Measurements from ENCODE around the gene ZNF319.
A peak's percentile ranks its signal among the peaks of the same experiment; 100 is the strongest.

Gene ZNF319

DNA sequence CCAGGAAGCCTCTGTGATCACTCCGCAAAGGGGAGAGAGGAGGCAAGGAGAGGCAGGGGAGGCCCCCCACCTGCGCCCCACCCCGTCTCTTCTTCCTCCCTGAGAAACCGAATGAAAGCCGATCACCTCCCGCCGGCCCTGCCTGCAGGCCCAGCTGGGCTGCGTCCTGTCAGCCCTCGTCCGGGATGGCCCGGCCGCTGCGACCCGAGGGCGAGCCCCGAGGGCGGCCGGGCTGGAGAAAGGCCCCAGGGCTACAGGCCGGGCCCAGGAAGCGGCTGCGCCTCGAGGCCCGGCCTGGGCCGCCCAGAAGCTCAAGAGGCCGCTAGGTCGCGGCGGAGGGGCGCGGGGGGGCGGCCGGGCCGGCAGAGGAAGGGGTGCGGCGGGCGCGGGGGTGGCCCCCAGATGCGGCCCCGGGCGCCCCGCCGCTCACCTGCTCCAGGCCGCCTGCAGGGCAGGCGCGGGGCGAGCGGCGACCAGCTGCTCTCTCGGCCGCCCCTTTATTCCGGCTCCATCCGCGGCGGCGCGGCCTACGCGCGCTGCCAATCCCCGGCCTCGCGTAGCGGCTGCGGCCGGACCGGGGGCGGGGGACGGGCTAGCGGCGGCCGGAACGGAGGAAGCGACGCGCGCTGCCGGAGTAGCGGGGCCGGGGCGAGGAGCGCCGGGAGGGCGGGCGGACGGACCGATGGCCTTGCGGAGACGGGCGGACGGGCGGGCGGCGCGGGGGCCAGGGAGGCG, at the start of gene ZNF319:
Gene ZNF319, minus strand, starts transcription at position 702 of the 735 bp plus-strand sequence. CDS start 2,407 bp downstream, outside the sequence.
- H4K20me1 ChIP-seq (ENCODE audit: insufficient read depth) = no peaks in the 10 kb centered on the region
- H3K4me1 ChIP-seq (ENCODE audit: low read depth, poor library complexity, severe bottlenecking) = peaks cover 22% of the 10 kb centered on the region
- TF ChIP-seq, protein P1, sequence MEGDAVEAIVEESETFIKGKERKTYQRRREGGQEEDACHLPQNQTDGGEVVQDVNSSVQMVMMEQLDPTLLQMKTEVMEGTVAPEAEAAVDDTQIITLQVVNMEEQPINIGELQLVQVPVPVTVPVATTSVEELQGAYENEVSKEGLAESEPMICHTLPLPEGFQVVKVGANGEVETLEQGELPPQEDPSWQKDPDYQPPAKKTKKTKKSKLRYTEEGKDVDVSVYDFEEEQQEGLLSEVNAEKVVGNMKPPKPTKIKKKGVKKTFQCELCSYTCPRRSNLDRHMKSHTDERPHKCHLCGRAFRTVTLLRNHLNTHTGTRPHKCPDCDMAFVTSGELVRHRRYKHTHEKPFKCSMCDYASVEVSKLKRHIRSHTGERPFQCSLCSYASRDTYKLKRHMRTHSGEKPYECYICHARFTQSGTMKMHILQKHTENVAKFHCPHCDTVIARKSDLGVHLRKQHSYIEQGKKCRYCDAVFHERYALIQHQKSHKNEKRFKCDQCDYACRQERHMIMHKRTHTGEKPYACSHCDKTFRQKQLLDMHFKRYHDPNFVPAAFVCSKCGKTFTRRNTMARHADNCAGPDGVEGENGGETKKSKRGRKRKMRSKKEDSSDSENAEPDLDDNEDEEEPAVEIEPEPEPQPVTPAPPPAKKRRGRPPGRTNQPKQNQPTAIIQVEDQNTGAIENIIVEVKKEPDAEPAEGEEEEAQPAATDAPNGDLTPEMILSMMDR (conservative IDR thresholded peaks at IDR 0.05; ENCODE audit: low read depth, low read length) = no peak
- peak within 1 kb of the TSS; percentile 91 for H3K4me2 ChIP-seq
- peak within 1 kb of the TSS; percentile 94 for H2AFZ ChIP-seq (ENCODE audit: low read depth)
- H3K27ac ChIP-seq = peak within 1 kb of the TSS; percentile 75
- H3K4me3 ChIP-seq (IDR thresholded peaks at IDR 0.05; ENCODE audit: insufficient read depth, low read depth, low read length) = no peak within 1 kb of the TSS
- no peaks in the 10 kb centered on the region for H3K79me2 ChIP-seq (ENCODE audit: insufficient read depth, low read depth)
- H3K9ac ChIP-seq = peak within 1 kb of the TSS; percentile 69
- no peaks in the 10 kb centered on the region for H3K36me3 ChIP-seq (ENCODE audit: insufficient read depth)
- no peaks in the 10 kb centered on the region for H3K27me3 ChIP-seq (ENCODE audit: insufficient read depth, low read depth)

DNA sequence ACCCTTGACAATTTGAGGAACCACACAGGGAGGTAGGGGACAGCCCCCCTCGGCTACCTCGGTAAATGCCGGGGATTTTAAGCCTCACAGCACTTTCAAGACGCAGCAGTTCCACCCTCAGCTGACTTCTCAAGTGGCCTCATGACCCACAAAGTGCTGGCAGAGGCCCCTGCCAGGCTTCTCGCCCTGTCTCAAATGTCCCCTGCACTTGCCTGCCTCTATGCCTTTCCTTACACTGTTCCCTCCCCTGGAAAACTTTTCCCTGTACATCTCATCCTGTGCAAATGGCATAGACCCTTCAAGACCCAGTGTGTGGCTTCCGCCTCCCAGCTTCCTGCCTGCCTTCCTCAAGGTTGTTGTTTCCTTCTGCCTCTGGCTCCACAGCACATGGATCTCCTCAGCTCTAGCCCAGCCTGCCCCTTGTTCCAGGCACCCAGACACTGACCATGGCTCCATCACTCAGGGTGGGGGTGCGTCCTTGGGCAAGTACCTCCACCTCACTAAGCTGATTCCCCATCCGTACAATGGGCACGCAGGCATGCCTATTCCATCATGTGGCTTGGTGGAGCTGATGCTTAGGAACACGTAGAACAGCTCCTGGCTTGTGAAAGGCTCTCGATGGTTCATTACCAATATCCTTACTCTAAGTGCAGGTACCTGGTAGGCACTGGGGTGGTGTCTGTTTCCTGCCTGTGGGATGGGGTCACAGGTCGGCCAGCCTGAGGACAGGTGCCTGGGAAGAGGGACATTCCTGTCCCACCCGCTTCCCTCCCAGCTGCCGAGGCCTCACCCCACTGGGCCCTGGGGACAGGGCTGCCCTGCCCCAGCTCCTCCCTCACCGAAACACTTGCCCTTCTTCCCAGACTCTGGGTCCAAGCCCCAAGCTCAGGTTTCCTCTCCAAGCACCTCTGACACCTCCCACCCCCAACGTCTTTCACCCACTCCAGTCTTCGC, 49.0 kb upstream of the ZNF319 start:
- no peaks in the 10 kb centered on the region for H3K27me3 ChIP-seq (ENCODE audit: insufficient read depth, low read depth)
- H2AFZ ChIP-seq (ENCODE audit: low read depth) = no peak overlapping the region
- H4K20me1 ChIP-seq (ENCODE audit: insufficient read depth) = no peaks in the 10 kb centered on the region
- H3K9ac ChIP-seq = no peak overlapping the region
- H3K79me2 ChIP-seq (ENCODE audit: insufficient read depth, low read depth) = no peaks in the 10 kb centered on the region
- H3K4me1 ChIP-seq (ENCODE audit: low read depth, poor library complexity, severe bottlenecking) = no peaks in the 10 kb centered on the region
- H3K4me2 ChIP-seq = no peak overlapping the region
- no peak overlapping the region for H3K4me3 ChIP-seq (IDR thresholded peaks at IDR 0.05; ENCODE audit: insufficient read depth, low read depth, low read length)
- TF ChIP-seq, protein P1 (conservative IDR thresholded peaks at IDR 0.05; ENCODE audit: low read depth, low read length) = no peak
- no peaks in the 10 kb centered on the region for H3K36me3 ChIP-seq (ENCODE audit: insufficient read depth)
- H3K27ac ChIP-seq = no peak overlapping the region

DNA sequence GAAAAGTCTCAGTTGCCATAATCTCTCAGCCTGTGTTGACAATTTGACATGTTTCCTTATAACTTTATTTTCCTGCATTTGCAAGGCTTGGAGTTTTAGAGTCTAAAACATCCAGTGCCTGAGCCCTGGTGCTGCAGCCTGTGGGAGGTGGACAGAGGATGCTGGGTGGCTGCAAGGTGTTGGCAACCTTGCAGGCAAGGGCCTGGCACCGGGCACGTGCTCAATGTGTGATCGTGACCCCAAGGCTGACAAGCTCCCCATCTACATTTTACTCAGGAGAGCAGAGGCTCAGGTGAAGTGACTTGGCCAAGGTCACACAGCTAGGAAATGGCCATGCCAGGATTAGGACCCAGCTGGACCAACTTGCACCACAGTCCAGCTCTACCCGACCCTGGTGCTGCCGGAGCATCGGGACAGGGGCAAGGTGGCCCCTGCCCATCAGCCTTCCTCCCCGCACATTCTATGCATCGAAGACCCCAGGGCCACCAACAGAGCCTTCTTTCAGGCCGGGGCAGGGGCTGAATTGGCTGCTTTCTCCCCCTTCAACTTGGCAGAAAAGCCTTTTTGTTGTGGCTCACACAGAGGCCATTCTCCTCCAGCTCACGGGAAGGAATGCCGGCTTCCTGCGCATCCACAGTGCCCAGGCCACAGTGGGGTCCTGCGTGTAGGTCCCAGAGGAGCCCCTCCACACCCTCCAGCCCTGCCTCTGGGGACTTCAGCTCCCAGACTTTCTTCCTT, 48.2 kb upstream of the ZNF319 start:
- Histone ChIP-seq H3K79me2 (ENCODE audit: insufficient read depth, low read depth) (no peaks in the 10 kb centered on the region), H3K27me3 (ENCODE audit: insufficient read depth, low read depth) (no peaks in the 10 kb centered on the region), H4K20me1 (ENCODE audit: insufficient read depth) (no peaks in the 10 kb centered on the region), H3K36me3 (ENCODE audit: insufficient read depth) (no peaks in the 10 kb centered on the region), H3K4me2 (no peak overlapping the region), H3K9ac (no peak overlapping the region), H3K4me3 (IDR thresholded peaks at IDR 0.05; ENCODE audit: insufficient read depth, low read depth, low read length) (no peak overlapping the region), H3K4me1 (ENCODE audit: low read depth, poor library complexity, severe bottlenecking) (no peaks in the 10 kb centered on the region), H3K27ac (no peak overlapping the region), H2AFZ (ENCODE audit: low read depth) (no peak overlapping the region)
- TF ChIP-seq, protein P1 (conservative IDR thresholded peaks at IDR 0.05; ENCODE audit: low read depth, low read length) = no peak

DNA sequence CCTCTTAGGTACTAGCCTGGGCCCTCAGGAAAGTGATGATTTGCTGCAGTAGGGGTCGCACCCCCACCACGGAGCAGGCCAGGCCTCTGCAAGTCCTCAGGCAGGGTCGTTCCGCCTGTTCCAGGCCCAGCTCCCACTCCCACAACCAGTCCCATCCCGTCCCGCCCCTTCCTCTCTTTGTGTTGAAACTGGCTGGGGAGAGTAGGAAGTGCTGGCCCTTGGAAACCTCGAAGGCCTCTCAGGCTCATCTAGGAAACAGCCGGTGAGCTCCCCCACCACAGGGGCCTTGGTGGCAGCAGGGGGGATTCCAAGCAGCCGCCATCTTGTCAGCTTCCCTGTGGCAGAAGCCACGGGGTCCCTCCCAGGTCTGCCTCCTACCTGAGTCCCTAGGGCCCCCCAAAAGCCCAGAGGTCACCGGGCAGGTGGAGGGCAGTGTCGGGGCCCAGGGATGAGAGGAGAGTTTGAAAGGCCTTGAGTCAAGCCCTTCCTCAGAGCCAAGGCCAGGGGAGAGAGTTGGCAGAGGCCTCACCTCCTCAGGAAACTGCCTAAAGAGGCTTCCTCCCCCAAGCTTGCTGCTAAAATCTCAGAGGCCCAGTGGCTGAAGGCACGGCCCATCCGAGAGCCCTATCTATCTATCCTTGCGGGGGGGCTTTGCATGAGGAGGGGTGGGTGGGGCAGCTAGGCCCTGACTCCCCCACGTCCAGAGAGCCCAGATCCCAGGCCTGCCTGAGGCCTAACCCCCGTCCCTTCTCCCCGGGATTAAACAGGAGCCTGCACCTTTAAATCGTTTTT, 47.3 kb upstream of the ZNF319 start:
- H3K4me2 ChIP-seq = no peak overlapping the region
- no peak overlapping the region for H3K4me3 ChIP-seq (IDR thresholded peaks at IDR 0.05; ENCODE audit: insufficient read depth, low read depth, low read length)
- TF ChIP-seq, protein P1 (conservative IDR thresholded peaks at IDR 0.05; ENCODE audit: low read depth, low read length) = no peak
- no peak overlapping the region for H3K9ac ChIP-seq
- H3K79me2 ChIP-seq (ENCODE audit: insufficient read depth, low read depth) = no peaks in the 10 kb centered on the region
- no peaks in the 10 kb centered on the region for H4K20me1 ChIP-seq (ENCODE audit: insufficient read depth)
- H3K27me3 ChIP-seq (ENCODE audit: insufficient read depth, low read depth) = no peaks in the 10 kb centered on the region
- no peaks in the 10 kb centered on the region for H3K36me3 ChIP-seq (ENCODE audit: insufficient read depth)
- H3K4me1 ChIP-seq (ENCODE audit: low read depth, poor library complexity, severe bottlenecking) = no peaks in the 10 kb centered on the region
- H3K27ac ChIP-seq = no peak overlapping the region
- no peak overlapping the region for H2AFZ ChIP-seq (ENCODE audit: low read depth)
